Endothelial cell of hepatic sinusoid (primary cell): ENCODE measurements around the gene ARHGAP42.
"Not testable (repeated sequence)": the region's sequence is repeated elsewhere in the genome, so short reads cannot be mapped to it uniquely, and the experiment has no call there.

Experiments used
- in situ Hi-C: cut with HindIII; loops from 2 replicates; pipeline ENCODE4 v1.10.0; 2017; ENCODE audit warnings: low sequenced_read_pairs

Gene ARHGAP42

DNA sequence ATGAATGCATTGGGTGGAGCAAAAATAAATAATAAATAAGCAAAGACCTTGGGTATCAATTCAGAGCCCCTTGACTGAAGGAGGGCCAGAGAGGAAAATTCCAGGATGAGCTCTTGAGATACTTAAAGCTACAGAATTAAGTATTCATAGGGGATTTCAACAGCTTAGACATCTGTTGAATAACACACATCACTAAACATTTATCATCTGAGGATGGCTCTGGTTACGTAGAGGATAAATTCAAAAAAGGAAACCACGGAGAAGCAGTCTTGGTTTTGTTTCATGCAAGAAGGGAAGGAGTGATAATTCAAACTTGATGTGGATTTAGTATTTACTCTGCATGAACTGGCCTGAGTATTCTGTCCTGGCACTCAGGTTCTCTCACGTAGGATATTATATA is 29.8 kb downstream of the ARHGAP42 start:
- in situ Hi-C loops: no loop called here

DNA sequence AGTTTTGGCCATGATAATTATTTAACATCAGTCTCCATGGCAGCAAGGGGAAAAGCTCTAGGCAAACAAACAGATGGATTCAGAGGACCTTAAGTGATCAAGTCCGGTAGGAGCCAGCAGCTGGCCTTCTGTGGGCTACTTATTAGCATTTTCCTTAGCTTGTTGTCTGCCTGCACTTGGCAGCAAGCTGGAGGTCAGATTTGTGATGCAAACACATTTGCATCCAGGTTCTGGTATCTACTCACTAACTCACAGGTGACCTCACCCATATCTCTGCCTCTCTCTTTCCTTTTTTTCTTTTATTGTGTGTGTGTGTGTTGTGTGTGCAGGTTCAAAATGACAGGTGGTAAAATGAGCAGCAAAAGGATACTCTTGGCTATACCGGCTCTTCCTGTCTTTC is 32.3 kb downstream of the ARHGAP42 start:
- in situ Hi-C loops: no loop called here

DNA sequence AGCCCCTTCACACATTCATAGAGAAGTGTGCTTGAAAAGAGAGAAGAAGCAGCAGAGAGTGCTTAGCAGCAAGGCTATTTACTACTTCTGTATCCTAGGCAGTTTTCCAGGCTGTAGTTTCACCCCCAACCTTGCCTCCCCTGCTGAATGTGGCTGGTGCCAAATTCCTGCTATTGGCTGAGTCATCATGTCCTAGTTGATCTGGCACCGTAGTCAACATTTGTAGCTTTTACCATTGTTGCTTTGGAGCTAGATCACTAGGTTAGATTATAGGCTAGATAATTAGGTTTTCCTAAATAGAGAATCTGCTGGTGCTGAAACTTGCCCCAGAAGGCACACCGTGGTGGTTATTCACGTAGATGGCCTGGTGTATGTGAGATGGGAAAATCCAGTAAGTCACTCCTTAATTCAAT is 32.7 kb downstream of the ARHGAP42 start:
- in situ Hi-C loops: no loop called here

DNA sequence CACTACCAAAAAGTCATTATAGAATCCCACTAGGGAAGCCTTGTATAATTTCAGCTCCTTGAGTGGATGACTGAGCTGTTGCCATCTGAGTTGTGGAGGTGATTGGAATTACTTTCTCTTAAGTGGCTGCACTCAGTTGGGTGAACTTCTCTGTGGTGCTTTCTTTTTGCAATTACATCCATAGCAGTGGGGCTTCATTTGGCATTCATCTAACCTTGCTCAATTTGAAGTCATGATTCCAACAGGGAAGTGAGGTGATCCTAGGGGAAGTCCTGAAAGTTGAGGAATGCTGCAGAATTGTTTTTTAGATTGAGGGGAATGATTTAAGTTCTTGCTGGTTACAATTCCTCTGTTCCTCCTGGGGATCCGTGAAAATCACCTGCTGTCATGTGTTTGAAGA is 39.6 kb downstream of the ARHGAP42 start:
- in situ Hi-C loops: no loop called here

DNA sequence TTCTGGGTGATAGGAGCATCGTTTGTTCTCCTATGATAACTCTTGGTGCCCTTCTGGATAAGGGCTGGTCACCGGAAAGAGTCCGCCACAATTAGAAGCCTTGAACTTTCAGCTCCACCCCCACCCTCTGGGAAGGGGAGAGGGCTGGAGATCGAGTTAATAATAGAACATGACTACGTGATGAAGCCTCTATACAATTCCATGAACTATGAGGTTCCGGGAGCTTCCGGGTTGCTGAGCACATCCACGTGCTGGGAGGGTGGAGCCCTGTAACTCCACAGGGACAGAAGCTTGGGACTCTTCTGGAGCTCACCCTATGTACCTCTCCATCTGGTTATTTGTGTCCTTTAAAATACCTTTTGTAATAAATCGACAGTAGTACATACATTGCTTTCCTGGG is 40.3 kb downstream of the ARHGAP42 start:
- in situ Hi-C loops: no loop called here

DNA sequence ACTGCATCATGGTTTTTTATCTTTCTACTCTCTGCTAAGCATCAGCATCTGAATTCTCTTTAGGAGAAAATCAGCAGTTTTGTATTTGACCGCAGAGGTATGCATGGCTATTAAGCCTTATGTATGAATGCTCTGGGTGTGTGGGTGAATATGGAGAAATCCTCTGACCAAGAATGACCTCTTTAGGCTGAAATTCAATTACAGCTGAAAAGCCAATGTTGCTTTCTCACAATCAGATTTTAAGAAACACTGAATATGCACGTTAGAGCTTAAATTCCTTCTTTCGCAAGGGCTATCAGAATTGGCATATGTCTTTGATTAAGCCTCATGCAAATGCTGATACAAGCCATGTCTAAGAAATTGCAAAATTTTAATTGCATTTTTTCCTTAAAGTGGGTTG is 43.2 kb downstream of the ARHGAP42 start:
- in situ Hi-C loops: no loop called here

DNA sequence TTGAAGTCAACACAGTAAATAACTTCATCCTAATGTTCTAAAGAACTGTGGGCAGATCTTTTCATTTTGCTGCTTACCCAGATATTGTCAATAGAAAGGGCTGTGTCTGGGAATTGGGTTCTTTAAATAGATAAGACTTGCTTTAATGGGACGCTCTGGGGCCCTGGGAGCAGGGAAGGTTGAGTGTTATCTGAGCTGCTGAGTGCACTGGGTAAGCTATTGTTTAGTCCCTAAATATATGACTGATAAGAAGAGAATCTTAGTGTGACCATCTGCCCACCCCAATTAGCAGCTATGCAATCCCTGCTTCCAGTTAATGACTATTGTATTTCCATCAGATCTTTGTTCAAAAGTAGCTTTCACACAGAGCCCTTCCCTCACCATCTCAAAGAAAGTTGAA is 44.4 kb downstream of the ARHGAP42 start:
- in situ Hi-C loops: no loop called here

DNA sequence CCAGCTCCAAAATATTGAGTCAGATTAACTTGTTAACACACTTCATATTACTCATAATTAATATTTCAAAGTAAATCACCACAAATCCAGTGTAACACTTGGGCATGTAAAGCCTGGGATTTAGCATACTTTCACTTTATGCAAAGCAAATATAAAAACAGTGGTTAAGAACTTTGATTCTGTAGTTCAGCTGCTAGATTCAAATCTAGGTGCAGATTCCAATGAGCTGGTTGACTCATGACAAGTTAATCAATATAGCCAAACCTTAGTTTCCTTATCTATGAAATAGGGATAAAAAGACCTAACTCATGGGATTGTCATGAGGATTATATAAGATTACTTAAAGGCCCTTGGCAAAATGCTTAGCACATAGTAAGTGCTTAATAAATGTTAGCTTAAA is 45.9 kb downstream of the ARHGAP42 start:
- in situ Hi-C loops: no loop called here

DNA sequence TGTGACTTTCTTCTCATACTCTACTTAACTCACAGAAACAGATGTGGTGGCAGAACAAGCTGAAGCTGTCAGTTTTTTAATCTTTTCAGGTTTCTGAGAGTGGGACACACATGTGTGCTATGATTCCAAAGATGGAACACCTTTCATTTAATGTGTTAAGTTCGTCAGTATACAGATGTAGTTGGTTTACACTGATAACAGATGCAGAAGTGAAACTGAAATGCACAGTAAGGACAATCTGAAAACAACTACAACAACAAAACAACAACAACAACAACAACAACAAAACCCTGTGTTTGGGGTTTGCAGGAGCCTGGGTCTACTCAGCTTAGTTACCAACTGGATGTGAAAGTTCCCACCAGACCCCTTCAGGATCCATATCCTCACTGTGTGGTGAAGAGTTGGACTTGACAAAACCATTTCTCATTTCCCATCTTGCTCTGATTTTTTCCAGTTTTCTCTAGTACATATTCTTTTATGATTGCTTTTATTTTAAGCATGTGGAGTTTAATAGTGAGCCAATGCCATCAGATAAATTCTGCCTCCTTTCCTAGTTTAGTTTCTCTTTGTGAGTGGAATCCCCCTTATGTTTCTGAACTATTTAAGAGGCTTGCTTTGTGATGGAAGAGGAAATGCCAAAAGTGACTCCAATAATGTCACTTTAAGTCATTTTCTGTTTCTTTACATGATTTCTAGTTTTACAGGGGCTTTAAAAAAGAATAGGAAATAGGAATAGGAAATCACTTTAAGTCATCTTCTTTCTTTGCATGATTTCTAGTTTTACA is 47.8 kb downstream of the ARHGAP42 start:
- in situ Hi-C loops: no loop called here

DNA sequence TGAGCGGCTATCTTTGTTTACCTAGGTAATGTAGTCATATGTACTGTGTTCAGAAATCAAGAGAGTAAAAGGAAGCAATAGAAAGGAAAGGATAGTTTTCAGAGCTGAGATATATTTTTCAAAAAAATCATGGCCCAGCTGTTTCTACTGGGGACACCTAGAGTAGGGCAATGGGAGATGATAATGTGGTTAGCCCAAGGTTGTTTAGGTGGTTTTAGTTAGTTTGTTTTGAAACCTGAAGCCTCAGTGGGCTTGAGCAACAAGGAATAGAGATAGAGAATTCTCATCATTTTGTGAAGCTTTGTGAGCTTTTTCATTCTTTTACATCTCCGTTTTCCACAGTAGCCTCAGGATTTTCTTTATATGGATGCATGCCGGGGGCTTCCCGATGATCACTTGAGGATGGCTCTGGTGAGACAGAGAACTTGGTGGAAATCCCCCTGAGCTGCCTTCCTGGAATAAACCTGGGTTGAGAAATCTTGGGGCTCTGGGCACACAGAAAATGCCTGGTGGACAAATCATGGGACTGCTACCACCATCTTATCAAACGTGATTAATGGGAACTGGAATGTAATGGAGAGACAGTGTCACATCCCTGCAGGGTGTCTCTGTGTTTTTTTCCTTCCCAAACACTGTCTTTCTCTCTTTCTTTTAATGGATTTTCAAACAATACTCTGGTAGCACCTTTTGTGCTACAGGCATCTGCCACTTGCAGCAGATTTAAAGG is 49.0 kb downstream of the ARHGAP42 start:
- in situ Hi-C loops: no loop called here

DNA sequence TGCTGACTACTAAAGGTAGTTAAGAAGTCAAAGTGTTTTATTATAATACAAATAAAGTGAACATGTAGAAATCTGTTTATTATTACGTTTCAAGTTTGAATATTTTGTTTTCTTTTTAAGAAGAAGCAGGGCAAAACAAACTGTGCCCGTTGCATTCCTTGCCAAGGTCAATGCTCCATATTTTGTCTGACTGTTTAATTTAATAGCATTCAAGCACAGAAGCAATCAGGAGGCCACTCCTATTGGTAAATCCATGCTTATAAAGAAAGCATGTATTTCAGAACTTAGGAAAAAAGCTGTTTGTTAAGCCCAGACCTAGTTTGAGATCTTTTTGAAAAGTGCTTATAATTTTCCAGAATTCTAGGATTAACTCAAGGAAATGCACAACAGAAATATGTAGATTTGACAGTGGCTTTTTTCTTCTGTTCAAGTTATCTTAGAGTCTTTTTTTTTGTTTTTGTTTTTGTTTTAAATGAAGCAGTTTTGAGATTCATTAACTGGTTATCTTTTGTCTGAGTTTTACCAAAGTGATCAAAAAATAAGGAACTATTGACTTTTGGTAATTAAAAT is 51.7 kb downstream of the ARHGAP42 start:
- in situ Hi-C loops: no loop called here

DNA sequence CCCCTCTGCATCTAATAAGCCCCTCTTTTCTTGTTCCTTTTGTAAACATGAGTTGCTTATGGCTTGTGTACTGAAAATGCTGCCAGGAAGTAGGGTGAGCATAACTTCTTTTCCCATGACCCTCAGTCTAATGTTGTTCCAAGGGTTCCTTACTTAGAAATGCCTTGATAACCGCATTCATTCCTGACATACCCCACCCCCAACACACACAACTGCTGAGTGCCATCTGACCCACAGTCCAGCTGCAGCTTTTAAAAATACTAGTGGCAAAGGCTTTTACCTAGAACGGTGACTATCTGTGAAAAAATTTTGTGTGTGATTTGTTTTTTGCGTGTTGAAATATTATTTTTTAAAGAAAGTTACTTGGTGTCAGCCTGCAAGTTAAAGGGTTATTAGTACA is 52.6 kb downstream of the ARHGAP42 start:
- in situ Hi-C loops: no loop called here

DNA sequence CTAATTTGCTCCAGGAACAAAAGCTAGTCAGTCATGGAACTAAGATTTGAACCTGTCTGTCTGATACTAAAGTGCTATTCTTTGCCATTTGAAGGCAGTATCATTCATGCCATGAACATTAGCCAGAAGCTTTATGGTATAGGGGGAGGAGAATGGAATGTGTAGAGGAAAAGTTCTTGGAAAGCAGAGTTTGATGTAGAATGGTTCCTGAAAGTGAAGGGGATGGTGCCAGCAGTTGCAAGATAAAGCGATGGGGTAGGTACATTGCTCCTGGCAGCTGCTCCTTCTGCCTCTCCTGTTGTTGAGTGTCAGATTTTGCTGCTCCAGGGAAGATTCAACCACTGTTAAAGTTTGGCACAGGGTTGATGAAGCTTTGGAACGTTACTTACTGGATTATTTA is 53.4 kb downstream of the ARHGAP42 start:
- in situ Hi-C loops: no loop called here

DNA sequence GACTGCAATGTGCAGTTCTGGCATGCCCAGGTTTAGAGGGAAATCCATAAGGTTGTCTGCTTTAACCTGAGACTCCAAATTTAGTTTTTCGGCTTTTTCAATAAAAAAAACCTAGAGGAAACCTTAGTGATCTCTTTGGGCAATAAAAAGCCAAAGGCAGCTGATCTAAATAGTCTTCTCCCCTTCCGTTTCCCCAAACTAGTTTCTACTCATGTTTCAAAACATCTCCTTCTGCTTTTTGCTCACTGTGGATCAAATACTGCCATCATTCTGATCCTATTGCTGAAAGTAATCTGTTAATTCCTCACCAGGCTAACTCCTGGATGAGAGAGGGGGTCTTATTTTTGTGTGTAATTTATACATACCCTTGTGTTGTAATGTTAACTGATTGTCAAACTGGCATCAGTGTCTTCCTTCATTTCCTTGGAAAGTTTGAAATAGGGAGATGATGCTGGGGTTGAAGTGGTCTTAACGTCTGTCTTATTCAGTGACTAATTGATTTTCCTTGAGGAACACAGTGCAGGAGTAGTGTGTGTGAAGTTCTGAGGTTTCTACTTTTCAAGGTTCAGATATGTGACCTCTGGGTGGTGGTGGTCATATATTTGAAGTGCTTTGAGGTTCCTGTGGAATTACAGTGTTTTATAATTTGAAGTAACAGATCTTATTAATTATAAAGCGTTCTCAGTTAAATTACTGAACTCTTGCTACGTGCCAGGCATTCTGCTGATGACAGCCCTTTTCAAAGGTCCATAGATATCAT is 55.0 kb downstream of the ARHGAP42 start:
- in situ Hi-C loops: no loop called here

DNA sequence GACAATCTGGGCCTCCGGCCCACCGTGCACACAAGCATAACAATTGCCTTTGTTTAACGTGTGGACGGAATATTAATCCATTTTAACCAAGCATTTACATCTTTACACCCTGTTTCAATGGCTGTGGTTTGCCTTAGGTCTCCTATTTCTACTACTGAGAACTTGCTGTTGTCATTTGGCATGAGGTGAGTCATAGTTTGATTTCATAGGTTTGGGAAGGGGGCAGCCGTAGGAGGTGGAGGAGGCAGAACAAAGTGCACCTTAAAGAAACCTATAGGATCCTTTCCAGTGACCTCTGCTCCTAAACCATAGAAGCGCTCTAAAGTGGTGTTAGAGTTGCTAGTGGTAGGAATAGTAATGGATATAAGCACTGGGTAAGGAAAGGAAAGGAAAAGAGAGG is 59.4 kb downstream of the ARHGAP42 start:
- in situ Hi-C loops: no loop called here

DNA sequence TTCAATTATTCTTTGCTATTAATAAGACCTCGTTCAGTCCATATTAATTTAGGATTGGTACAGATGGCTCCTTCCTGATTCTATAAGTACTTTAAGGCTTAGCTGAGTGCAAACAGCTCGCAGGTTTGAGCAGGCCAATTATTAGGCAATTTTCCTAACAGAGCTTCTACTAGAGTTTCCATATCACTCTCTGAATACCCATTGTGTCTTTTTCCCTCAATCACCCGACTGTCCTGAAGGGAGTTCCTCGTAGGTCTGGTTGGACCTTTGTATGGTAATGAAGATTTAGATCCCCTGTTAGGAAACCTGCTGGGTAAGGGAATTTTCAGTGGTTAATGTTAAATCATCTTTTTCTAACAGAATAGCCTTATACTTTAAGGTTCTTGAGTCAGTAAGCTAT is 61.1 kb downstream of the ARHGAP42 start:
- in situ Hi-C loops: no loop called here

DNA sequence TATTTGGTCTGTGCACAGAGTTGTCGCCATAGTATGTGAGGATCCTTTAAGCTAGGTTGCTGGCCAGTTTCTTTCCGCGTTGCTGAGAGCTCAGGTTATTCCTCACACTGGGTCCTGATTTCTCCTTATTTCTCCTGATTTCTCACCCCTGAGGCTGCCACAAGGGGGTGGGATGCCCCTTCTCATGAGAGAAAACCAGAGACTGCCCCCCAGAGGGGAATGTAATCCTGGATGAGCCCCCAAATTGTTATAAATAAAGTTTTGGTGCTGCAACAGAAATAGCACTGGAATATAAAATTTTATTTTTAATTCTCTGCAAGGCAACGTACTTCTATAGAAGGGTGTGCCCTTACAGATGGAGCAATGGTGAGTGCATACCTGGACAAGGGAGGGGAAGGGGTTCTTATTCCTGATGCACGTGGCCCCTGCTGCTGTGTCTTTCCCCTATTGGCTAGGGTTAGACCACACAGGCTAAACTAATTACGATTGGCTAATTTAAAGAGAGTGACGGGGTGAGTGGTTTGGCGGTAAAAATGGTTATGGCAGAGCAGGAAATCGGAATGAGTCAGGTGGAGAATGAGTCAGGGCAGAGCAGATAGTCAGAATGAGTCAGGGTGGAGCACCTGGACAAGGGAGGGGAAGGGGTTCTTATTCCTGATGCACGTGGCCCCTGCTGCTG is 62.9 kb downstream of the ARHGAP42 start:
- in situ Hi-C loops: not testable (repeated sequence)

DNA sequence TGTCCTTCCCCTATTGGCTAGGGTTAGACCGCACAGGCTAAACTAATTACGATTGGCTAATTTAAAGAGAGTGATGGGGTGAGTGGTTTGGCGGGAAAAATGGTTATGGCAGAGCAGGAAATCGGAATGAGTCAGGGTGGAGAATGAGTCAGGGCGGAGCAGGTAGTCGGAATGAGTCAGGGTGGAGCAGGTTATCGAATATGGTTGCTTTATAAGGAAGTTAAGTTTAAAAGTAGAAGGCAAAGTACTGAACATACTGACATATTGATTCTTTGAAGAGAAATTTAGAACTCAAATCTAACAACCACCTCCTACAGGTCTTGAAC is 63.4 kb downstream of the ARHGAP42 start:
- in situ Hi-C loops: not testable (repeated sequence)

DNA sequence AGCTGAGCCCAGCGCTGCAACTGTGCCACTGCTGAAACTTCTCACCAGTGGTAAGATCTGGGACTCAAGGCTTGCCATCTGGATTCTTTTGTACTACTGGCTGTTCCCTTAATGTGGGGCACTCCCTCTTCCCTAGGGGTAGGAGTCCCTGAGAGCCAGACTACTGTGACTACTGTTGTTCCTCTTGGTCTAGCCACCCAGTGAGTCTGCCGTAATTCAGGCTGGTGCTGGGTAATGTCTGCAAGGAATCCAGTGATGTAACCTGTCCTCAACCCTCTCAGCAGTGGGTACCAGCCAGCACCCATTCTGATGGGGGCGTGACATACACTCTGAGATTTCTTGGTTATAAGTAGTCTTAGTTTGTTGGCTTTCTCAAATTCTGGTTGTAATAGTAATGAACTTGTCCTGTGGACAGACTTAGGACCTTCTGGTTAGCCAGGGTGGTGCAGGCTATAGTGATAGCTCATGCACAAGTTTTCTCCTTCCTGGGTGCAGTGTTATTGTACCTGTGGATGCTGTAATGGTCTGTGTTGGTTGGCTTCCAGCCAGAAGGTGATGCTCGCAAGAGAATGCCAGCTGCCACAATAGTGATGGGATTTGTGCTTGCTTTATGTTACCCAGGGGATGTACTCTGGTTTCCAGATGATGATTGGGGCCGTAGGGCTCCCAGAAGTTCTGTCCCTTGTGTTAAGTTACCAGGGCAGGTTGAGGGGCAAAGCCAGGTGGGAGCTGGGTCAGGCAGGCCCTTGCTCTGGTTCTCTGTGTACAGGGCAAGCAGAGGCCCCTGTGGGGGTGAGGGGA is 65.5 kb downstream of the ARHGAP42 start:
- in situ Hi-C loops: no loop called here

DNA sequence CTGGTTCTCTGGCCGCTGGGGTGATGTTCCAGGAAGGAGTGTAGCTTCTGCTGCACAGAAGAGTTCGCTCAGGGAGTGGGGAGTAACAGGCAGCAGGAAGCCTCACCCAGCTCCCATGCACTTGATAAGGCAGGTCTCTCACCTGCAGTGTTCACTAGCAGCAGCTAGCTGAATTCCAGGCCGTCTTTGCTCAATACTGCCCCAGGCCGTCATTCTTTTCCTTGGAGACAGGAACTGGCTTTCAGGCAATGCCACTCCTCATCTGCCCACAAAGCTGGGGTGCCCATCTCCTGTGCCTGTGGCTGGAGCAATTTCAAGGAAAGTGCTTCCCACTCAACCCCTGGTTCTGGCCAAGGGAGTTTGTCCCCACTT is 66.1 kb downstream of the ARHGAP42 start:
- in situ Hi-C loops: no loop called here
